ENCODE data around the gene ENTPD5. TPM values are rescaled to one million over a fixed set of nuclear protein-coding genes. Genes with fewer than 3 reads are reported as not detected.
A peak's percentile ranks its signal among the peaks of the same experiment; 100 is the strongest.
"Not testable (repeated sequence)": the region's sequence is repeated elsewhere in the genome, so short reads cannot be mapped to it uniquely, and the experiment has no call there.

Gene ENTPD5
- total RNA-seq, 2 donors from 2014 or later: 201 to 203 TPM

- DNase-seq (no peak), ATAC-seq (no peak)
- intact Hi-C loops (cut with DNase I, micrococcal nuclease): no loop called here
Observed at GRCh38 chr14:73953731-73954130, 65.4 kb downstream of the ENTPD5 start.

GRCh38 chr14:73949752-73950734 is 69.0 kb downstream of the ENTPD5 start, which contains the start of the genes COQ6 and FAM161B:
COQ6 (plus strand) TSS chr14:73950302; CDS start chr14:73950333, 31 bp downstream.
FAM161B (minus strand) TSS chr14:73950094; CDS start chr14:73950026, 68 bp downstream.
- intact Hi-C loops (cut with DNase I, micrococcal nuclease): no loop called here
- ATAC-seq (peak; percentile 83), DNase-seq (peak; percentile 93 to 96)

DNA sequence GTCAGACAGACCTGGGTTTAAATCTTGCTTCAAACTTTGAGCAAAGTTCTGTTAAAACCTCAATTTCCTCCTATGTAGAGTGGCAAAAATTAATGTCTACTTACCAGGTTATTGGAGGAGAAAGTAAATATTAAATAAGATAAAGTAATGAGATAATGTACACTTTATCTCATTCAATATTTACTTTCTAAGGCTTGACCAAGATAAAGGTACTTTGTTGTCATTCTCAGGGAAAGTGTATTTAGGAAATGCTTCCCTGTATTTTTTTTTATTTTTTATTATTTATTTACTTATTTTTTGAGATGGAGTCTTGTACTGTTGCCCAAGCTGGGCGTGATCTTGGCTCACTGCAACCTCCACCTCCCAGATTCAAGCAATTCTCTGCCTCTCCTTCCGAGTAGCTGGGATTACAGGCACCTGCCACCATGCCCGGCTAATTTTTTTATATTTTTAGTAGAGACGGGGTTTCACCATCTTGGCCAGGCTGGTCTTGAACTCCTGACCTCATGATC is 73.9 kb downstream of the ENTPD5 start:
- DNase-seq: peak; percentile 60 to 68
- peak; percentile 45 for ATAC-seq
- intact Hi-C loops (cut with DNase I, micrococcal nuclease): no loop called here

GRCh38 chr14:73944432-73945158 is 74.5 kb downstream of the ENTPD5 start:
- intact Hi-C loops (cut with DNase I, micrococcal nuclease): no loop called here
- peak; percentile 58 for ATAC-seq
- DNase-seq: peak; percentile 34 to 35

DNA sequence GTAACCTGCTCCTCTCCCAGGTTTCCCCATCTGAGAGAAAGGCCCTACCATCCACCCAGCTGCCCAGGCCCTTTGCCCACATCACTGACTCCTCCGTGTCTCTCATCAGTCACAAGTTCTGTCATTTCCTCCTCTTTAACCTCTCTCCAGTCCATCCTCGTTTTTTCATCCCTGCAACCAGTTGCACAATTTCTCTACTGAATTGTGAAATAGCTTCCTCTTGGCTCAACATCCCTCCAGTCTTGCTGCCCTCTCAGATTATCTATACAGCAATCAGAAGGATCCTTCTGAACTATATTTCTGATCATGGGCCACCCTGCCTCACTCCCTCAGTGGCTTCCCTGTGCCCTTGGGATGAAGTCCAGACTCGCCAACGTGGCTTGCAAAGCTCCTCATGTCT is 76.0 kb downstream of the ENTPD5 start:
- intact Hi-C loops (cut with DNase I, micrococcal nuclease): no loop called here
- ATAC-seq (no peak), DNase-seq (no peak)

GRCh38 chr14:73942180-73942579 is 76.9 kb downstream of the ENTPD5 start:
- DNase-seq: peak in 1 of 2 donors; percentile 23
- no peak for ATAC-seq
- intact Hi-C loops (cut with DNase I, micrococcal nuclease): no loop called here

DNA sequence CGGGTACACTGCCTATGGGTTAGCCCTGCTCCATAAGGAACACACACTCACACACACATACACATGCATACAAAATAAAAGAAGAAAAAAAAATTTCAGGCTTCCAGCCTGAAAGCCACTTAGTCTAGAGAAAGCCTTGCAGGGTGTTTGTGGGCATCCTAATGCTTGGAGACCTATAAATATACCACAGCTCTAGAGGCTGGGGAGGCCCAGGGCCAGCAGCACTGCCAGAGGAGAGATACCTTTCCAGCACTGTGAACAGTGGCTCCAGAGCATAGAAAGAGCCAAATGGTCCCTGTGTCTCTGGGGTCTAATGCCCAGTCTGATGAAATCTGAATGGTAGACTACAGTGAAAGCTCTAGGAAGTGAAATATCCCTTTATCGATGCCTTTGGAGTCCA is 82.1 kb downstream of the ENTPD5 start:
- intact Hi-C loops (cut with DNase I, micrococcal nuclease): no loop called here
- ATAC-seq (no peak), DNase-seq (no peak)

DNA sequence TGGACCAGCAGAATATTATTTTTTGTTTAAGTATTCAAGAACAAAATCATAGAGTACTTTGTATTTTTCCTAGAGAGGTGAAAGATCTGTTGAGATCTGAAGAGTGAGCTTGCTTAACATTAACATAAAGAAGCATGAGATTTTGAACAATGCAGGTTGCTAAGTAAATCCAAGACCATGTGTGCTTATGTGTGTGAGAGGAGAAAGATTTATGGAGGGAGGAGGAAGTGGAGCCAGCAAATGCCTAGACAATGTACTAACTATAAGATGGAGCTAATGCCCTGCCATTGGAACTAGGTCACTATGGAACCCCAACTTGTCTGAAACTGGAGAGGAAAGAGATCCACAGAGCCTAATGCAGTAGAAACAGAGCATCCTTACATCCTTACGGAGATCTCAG is 82.5 kb downstream of the ENTPD5 start:
- DNase-seq (no peak), ATAC-seq (no peak)
- intact Hi-C loops (cut with DNase I, micrococcal nuclease): no loop called here

DNA sequence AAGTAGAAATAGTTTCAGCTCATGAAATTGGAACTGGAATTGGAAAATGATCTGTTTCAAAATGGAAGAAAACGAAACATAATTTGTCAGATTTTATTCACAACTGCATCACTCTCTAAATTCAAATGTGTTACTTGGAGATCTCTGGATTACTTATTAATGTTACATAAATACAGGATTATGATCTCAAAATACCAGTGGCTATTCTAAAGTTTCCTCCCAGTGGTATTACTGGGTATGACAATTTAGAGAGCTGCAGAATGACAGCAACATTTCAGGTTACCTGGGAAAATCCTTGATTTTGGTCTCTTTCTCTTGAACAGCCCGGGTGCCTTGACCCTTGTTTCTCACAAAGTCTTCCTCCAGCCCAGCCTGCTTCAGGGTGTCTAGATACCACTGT is 83.4 kb downstream of the ENTPD5 start:
- peak; percentile 25 for ATAC-seq
- no peak for DNase-seq
- intact Hi-C loops (cut with DNase I, micrococcal nuclease): no loop called here

DNA sequence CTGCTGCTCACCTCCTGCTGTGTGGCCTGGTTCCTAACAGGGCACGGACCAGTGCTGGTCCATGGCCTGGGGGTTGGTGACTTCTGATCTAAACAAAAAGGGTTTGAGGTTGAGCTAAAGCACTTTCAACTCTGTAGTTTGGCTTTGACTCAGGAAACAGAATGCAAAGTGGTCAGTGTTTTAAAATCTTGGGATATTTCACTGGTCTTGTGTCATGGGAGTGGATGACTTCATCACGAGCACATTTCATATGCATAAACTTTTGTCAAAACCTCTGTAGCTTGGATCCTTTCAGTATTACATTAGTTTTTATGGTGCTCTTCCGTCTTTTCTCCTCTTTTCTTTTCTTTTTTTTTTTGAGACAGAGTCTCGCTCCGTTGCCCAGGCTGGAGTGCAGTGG is 94.8 kb downstream of the ENTPD5 start:
- no peak for DNase-seq
- intact Hi-C loops (cut with DNase I, micrococcal nuclease): no loop called here
- ATAC-seq: no peak

- ATAC-seq; intact Hi-C loops (cut with DNase I, micrococcal nuclease); DNase-seq: not testable (repeated sequence)
Observed at GRCh38 chr14:73919457-73919856, 99.6 kb downstream of the ENTPD5 start.

DNA sequence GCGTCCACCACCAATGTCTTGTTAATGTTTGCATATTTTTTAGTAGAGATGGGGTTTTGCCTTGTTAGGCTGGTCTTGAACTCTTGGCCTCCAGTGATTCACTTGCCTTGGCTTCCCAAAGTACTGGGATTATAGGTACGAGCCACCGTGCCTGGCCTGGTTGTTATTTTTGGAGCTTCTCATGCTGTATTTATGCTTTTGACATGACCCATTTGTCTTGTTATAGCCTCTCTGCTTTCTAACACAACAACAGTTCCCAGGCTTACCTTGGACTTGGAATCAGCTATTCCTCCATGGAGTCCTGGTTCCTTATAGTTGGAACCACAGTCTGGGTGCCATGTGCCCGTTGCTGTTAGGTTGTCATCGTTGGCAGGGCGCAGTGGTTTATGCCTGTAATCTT is 102.8 kb downstream of the ENTPD5 start:
- ATAC-seq (no peak), DNase-seq (no peak)
- intact Hi-C loops (cut with DNase I, micrococcal nuclease): no loop called here

DNA sequence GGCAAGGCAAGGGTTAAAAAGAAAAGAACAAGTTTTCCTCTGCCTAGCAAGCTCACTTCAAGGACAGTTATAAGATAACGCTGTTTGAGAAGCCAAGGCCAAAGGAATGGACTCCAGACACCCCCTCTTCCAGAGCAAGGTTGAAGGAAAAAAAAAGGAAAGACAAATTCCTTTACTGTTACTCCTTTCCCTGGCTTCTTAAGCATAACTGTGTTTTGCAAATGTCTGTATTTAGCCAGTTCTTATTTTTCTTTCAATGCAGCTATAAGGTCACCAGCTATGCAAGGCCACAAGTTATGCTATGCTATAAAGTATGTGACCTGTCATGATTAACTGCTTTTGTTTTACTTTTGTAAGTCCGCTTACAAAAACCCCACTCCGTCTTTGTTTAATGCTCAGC is 105.8 kb downstream of the ENTPD5 start:
- no peak for ATAC-seq
- intact Hi-C loops (cut with DNase I, micrococcal nuclease): no loop called here
- DNase-seq: no peak

GRCh38 chr14:73909681-73910080 is 109.4 kb downstream of the ENTPD5 start:
- DNase-seq (no peak), ATAC-seq (no peak)
- intact Hi-C loops (cut with DNase I, micrococcal nuclease): no loop called here

Other genes starting within 250 kb of the ENTPD5 start
- 10 to 100 TPM; 14.7 to 16.0 TPM for gene PTGR2, start 167.5 kb downstream of the ENTPD5 start, total RNA-seq
- gene ZNF410, start 132.4 kb downstream of the ENTPD5 start, total RNA-seq: 10 to 100 TPM; 40.1 to 40.2 TPM
- 1 to 10 TPM; 4.6 to 5.9 TPM for gene FAM161B, start 69.2 kb downstream of the ENTPD5 start, total RNA-seq
- gene COQ6, start 69.0 kb downstream of the ENTPD5 start, total RNA-seq: 10 to 100 TPM; 18.5 to 21.5 TPM
- 1 to 10 TPM; 3.1 to 4.5 TPM for gene BBOF1, start 61 bp upstream of the ENTPD5 start, total RNA-seq
- gene ALDH6A1, start 65.2 kb upstream of the ENTPD5 start, total RNA-seq: 10 to 100 TPM; 29.4 to 47.1 TPM
- 1 to 10 TPM; 5.0 to 6.3 TPM for gene LIN52, start 65.7 kb upstream of the ENTPD5 start, total RNA-seq
- gene VSX2, start 220.2 kb upstream of the ENTPD5 start, total RNA-seq: not detected

All from left colon (tissue), 2 donors.